ENCODE measurements around the gene RHOXF2B.

RHOXF2B gene

GRCh38 chrX:120029354-120029753, 48.1 kb downstream of the RHOXF2B start:
- DNase-seq (ENCODE audit: extremely low read depth, low read depth), result no peak
- no peak overlapping the region for H3K4me3 ChIP-seq (replicated peaks; ENCODE audit: low read depth, low read length)
- TF ChIP-seq CTCF (IDR thresholded peaks at IDR 0.05; ENCODE audit: low read depth, low read length, missing control alignments), result no peak

- no peak for DNase-seq (ENCODE audit: extremely low read depth, low read depth)
- TF ChIP-seq CTCF (IDR thresholded peaks at IDR 0.05; ENCODE audit: low read depth, low read length, missing control alignments), result no peak
These were observed 54.2 kb downstream of the RHOXF2B start for GRCh38 chrX:120023259-120023658.

GRCh38 chrX:120022763-120023162, 54.7 kb downstream of the RHOXF2B start:
- no peak for TF ChIP-seq CTCF (IDR thresholded peaks at IDR 0.05; ENCODE audit: low read depth, low read length, missing control alignments)
- DNase-seq (ENCODE audit: extremely low read depth, low read depth), result no peak
- no peak overlapping the region for H3K4me3 ChIP-seq (replicated peaks; ENCODE audit: low read depth, low read length)

More at GRCh38 chrX:120023259-120023658, 54.2 kb downstream of the RHOXF2B start:
- H3K4me3 ChIP-seq (replicated peaks; ENCODE audit: low read depth, low read length), result no peak overlapping the region
